H9 (cell line): ENCODE results near the gene ENO4. TPM values are rescaled to one million over a fixed set of nuclear protein-coding genes. Genes with fewer than 3 reads are reported as not detected.

Source experiments
- DNase-seq: peaks from one replicate; pipeline ENCODE4 v3.0.0-alpha.2; 2017
- H2AFZ ChIP-seq: one replicate; pipeline ENCODE4 v1.6.1; 2013; ENCODE audit warnings: mild to moderate bottlenecking, low read length, control low read depth, moderate library complexity
- H2AK5ac ChIP-seq: 2 replicates; pipeline ENCODE4 v1.6.1; 2013; ENCODE audit warnings: low read length, control low read depth, mixed read lengths; ENCODE audit not compliant: insufficient read length
- H2BK120ac ChIP-seq: one replicate; pipeline ENCODE4 v1.6.1; 2013; ENCODE audit warnings: low read depth, mild to moderate bottlenecking, low read length, control low read depth, inconsistent platforms; ENCODE audit not compliant: poor library complexity, severe bottlenecking
- H2BK12ac ChIP-seq: 2 replicates; pipeline ENCODE4 v1.6.1; 2013; ENCODE audit warnings: low read length, control low read depth, mixed read lengths, low read depth; ENCODE audit not compliant: insufficient read length
- H2BK15ac ChIP-seq: 2 replicates; pipeline ENCODE4 v1.6.1; 2013; ENCODE audit warnings: low read depth, low read length, control low read depth
- H2BK20ac ChIP-seq: one replicate; pipeline ENCODE4 v1.6.1; 2013; ENCODE audit warnings: low read depth, mild to moderate bottlenecking, low read length, control low read depth, inconsistent platforms; ENCODE audit not compliant: poor library complexity, severe bottlenecking
- H2BK5ac ChIP-seq: 2 replicates; pipeline ENCODE4 v1.6.1; 2013; ENCODE audit warnings: low read length, control low read depth, mixed read lengths; ENCODE audit not compliant: insufficient read length
- H3K14ac ChIP-seq: 2 replicates; pipeline ENCODE4 v1.6.1; 2013; ENCODE audit warnings: low read length, control low read depth; ENCODE audit not compliant: insufficient read depth
- H3K18ac ChIP-seq: 2 replicates; pipeline ENCODE4 v1.6.1; 2013; ENCODE audit warnings: low read depth, mild to moderate bottlenecking, mixed read lengths, low read length, control low read depth; ENCODE audit not compliant: insufficient read length
- H3K23ac ChIP-seq: 2 replicates; pipeline ENCODE4 v1.6.1; 2013; ENCODE audit warnings: low read length, control low read depth, mixed read lengths, low read depth; ENCODE audit not compliant: insufficient read length
- H3K23me2 ChIP-seq: 2 replicates; pipeline ENCODE4 v1.6.1; 2013; ENCODE audit warnings: low read depth, mild to moderate bottlenecking, mixed read lengths, low read length, control low read depth; ENCODE audit not compliant: insufficient read length, poor library complexity, severe bottlenecking
- H3K27ac ChIP-seq: 2 replicates; pipeline ENCODE4 v1.5.1; 2013; ENCODE audit warnings: low read length, control low read depth, mixed read lengths, low read depth; ENCODE audit not compliant: insufficient read length
- H3K27me3 ChIP-seq: 2 replicates; pipeline ENCODE4 v1.6.1; 2013; ENCODE audit warnings: low read length, control low read depth, inconsistent platforms; ENCODE audit not compliant: insufficient read depth
- H3K4ac ChIP-seq: 2 replicates; pipeline ENCODE4 v1.6.1; 2013; ENCODE audit warnings: low read depth, mild to moderate bottlenecking, control low read depth, inconsistent platforms, low read length, moderate library complexity
- H3K4me1 ChIP-seq: 2 replicates; pipeline ENCODE4 v1.6.1; 2013; ENCODE audit warnings: low read length, control low read depth, inconsistent platforms; ENCODE audit not compliant: insufficient read depth
- H3K4me2 ChIP-seq: 2 replicates; pipeline ENCODE4 v1.6.1; 2013; ENCODE audit warnings: low read length, control low read depth, mixed read lengths; ENCODE audit not compliant: insufficient read length, insufficient read depth
- H3K56ac ChIP-seq: 2 replicates; pipeline ENCODE4 v1.6.1; 2013; ENCODE audit warnings: low read depth, mild to moderate bottlenecking, mixed read lengths, low read length, control low read depth; ENCODE audit not compliant: insufficient read length
- H3K79me1 ChIP-seq: 2 replicates; pipeline ENCODE4 v1.6.1; 2013; ENCODE audit warnings: low read depth, mild to moderate bottlenecking, moderate library complexity, low read length, control low read depth, inconsistent platforms; ENCODE audit not compliant: insufficient read depth, poor library complexity, severe bottlenecking
- H3K79me2 ChIP-seq: 2 replicates; pipeline ENCODE4 v1.6.1; 2013; ENCODE audit warnings: low read length, control low read depth, inconsistent platforms; ENCODE audit not compliant: insufficient read depth
- H3K9ac ChIP-seq: 2 replicates; pipeline ENCODE4 v1.6.1; 2013; ENCODE audit warnings: low read length, control low read depth, mixed read lengths; ENCODE audit not compliant: insufficient read length; ENCODE audit errors: extremely low read depth
- H3K9me3 ChIP-seq: one replicate; pipeline ENCODE4 v1.6.1; 2013; ENCODE audit warnings: low read depth, low read length, inconsistent platforms; ENCODE audit not compliant: control insufficient read depth
- H3T11ph ChIP-seq: one replicate; pipeline ENCODE4 v1.6.1; 2013; ENCODE audit warnings: mild to moderate bottlenecking, low read length, control low read depth, inconsistent platforms
- H4K20me1 ChIP-seq: one replicate; pipeline ENCODE4 v1.6.1; 2013; ENCODE audit not compliant: control insufficient read depth, insufficient read length, insufficient read depth
- H4K5ac ChIP-seq: 2 replicates; pipeline ENCODE4 v1.6.1; 2013; ENCODE audit warnings: low read depth, mild to moderate bottlenecking, mixed read lengths, low read length, control low read depth; ENCODE audit not compliant: insufficient read length
- H4K8ac ChIP-seq: replicated peaks from 2 replicates; pipeline ENCODE4 v1.6.1; 2013; ENCODE audit warnings: low read length, control low read depth, mixed read lengths, low read depth; ENCODE audit not compliant: insufficient read length
- H4K91ac ChIP-seq: 2 replicates; pipeline ENCODE4 v1.6.1; 2013; ENCODE audit warnings: low read depth, mild to moderate bottlenecking, moderate library complexity, mixed read lengths, low read length, control low read depth; ENCODE audit not compliant: insufficient read length
- H3K27ac Mint-ChIP-seq, 3 experiments: 2 replicates in 2 of 3; 3 replicates in 1 of 3; pipeline ENCODE4 v1.8.0; 2020 to 2021; ENCODE audit warnings: mixed read lengths in 3 of 3, mild to moderate bottlenecking in 1 of 3, moderate library complexity in 1 of 3
- H3K27me3 Mint-ChIP-seq: 2 replicates; pipeline ENCODE4 v1.8.0; 2021; ENCODE audit warnings: low read depth, mild to moderate bottlenecking, moderate library complexity, mixed read lengths
- H3K36me3 Mint-ChIP-seq, 3 experiments: 2 replicates in 2 of 3; 3 replicates in 1 of 3; pipeline ENCODE4 v1.8.0; 2020 to 2021; ENCODE audit warnings: low read depth in 3 of 3, mixed read lengths in 3 of 3; ENCODE audit not compliant: insufficient read depth in 1 of 3
- H3K4me1 Mint-ChIP-seq, 2 experiments: 2 replicates each; pipeline ENCODE4 v1.8.0; 2020; ENCODE audit warnings: mixed read lengths in 2 of 2
- H3K4me3 Mint-ChIP-seq, 2 experiments: 2 replicates in 1 of 2; 3 replicates in 1 of 2; pipeline ENCODE4 v1.8.0; 2020 to 2021; ENCODE audit warnings: mild to moderate bottlenecking in 2 of 2, mixed read lengths in 2 of 2, moderate library complexity in 1 of 2
- H3K9me3 Mint-ChIP-seq, 2 experiments: 2 replicates in 1 of 2; 3 replicates in 1 of 2; pipeline ENCODE4 v1.8.0; 2020; ENCODE audit warnings: mild to moderate bottlenecking in 2 of 2, mixed read lengths in 2 of 2, moderate library complexity in 1 of 2
- CTCF ChIP-seq: fragments of 200-600 bp; sonication (generic); conservative IDR thresholded peaks from 3 replicates; pipeline ENCODE4 v1.8.0; 2021; ENCODE audit warnings: antibody characterized with exemption, mild to moderate bottlenecking
- WGBS: extraction: QIAGEN DNeasy Blood & Tissue Kit; methylation state at CpG from one replicate; pipeline ENCODE4 v1.1.7; 2013; ENCODE audit warnings: missing lambda C conversion rate, low lambda C conversion rate, mixed read lengths; ENCODE audit not compliant: insufficient read length; ENCODE audit errors: extremely low coverage; 5-methylcytosine and 5-hydroxymethylcytosine counted together
- total RNA-seq: library from RNA; stranded (reverse); gene quantifications from 2 replicates; pipeline ENCODE4 v1.2.1, GENCODE V29; 2021

ENO4 gene
- total RNA-seq, 1 experiment from 2014 or later = 0.26 TPM

- Mint-ChIP-seq H3K27me3 (no peaks in the 10 kb centered on the region), H3K9me3 (no peaks in the 10 kb centered on the region), H3K27ac (no peak overlapping the region), H3K4me1 (peaks cover 8 to 10% of the 10 kb centered on the region in 2 experiments), H3K36me3 (no peaks in the 10 kb centered on the region; a peak in 1 of 7 replicates), H3K4me3 (no peak overlapping the region)
- H2BK5ac ChIP-seq = no peak overlapping the region
- no peak overlapping the region for H3K27ac ChIP-seq
- H4K8ac ChIP-seq = no peak overlapping the region
- H3K14ac ChIP-seq = no peak overlapping the region
- no peaks in the 10 kb centered on the region for H3K4me1 ChIP-seq
- H3K23me2 ChIP-seq = no peaks in the 10 kb centered on the region
- H3K27me3 ChIP-seq = no peaks in the 10 kb centered on the region
- no peak overlapping the region for H4K91ac ChIP-seq
- no peak overlapping the region for H4K5ac ChIP-seq
- H2BK120ac ChIP-seq = no peak overlapping the region
- no peak overlapping the region for H3K4ac ChIP-seq
- no CpG with 5 or more reads among the region's 4 CpGs for WGBS
- H3K79me1 ChIP-seq = no peaks in the 10 kb centered on the region
- no peak overlapping the region for H3K23ac ChIP-seq
- H2AK5ac ChIP-seq = no peak overlapping the region
- no peak overlapping the region for H3K56ac ChIP-seq
- TF ChIP-seq CTCF = no peak
- no peaks in the 10 kb centered on the region for H3K9me3 ChIP-seq
- no peak overlapping the region for H3K9ac ChIP-seq
- H3K79me2 ChIP-seq = no peaks in the 10 kb centered on the region
- H2AFZ ChIP-seq = no peak overlapping the region
- no peak overlapping the region for H3K18ac ChIP-seq
- DNase-seq = no peak
- H2BK15ac ChIP-seq = no peak overlapping the region
- H4K20me1 ChIP-seq = no peaks in the 10 kb centered on the region
- no peak overlapping the region for H3T11ph ChIP-seq
- no peak overlapping the region for H2BK12ac ChIP-seq
- no peak overlapping the region for H3K4me2 ChIP-seq
- no peak overlapping the region for H2BK20ac ChIP-seq
These were observed 15.1 kb downstream of the ENO4 start for GRCh38 chr10:116864436-116864835.
